ENCODE data around the gene TSHR. TPM values are rescaled to one million over a fixed set of nuclear protein-coding genes. Genes with fewer than 3 reads are reported as not detected.

The TSHR gene
- total RNA-seq, 2 donors from 2014 or later, result 0.23 to 0.36 TPM

GRCh38 chr14:80941241-80942185 is 13.9 kb upstream of the TSHR start, which contains the start of gene CEP128:
TSS of gene CEP128 (minus strand) at chr14:80941738.
- intact Hi-C loops (cut with DNase I), result no loop called here
- TF ChIP-seq POLR2A (IDR thresholded peaks at IDR 0.05), result no peak
- peak; percentile 87 for TF ChIP-seq POLR2AphosphoS5 (IDR thresholded peaks at IDR 0.05)
- TF ChIP-seq CTCF (IDR thresholded peaks at IDR 0.05), result peak in 1 of 4 experiments; percentile 5
- H3K4me3 ChIP-seq, result peak within 1 kb of the TSS; percentile 50 to 60
- WGBS, result 2% methylated on average over 39 of the region's 40 CpGs
- H3K9me3 ChIP-seq, result no peaks in the 10 kb centered on the region
- H3K4me1 ChIP-seq (replicated peaks), result no peaks in the 10 kb centered on the region
- no peaks in the 10 kb centered on the region for H3K36me3 ChIP-seq
- DNase-seq (ENCODE audit: low spot score), result peak; percentile 91
- H3K27ac ChIP-seq, result peak within 1 kb of the TSS in 1 of 2 donors; percentile 53
- H3K27me3 ChIP-seq (replicated peaks; ENCODE audit: insufficient read depth), result no peaks in the 10 kb centered on the region

- intact Hi-C loops (cut with DNase I), result no loop called here
- 37% methylated on average over 5 of the region's 5 CpGs for WGBS
- Histone ChIP-seq H3K4me3 (peak overlapping the region; percentile 50 to 60), H3K27me3 (replicated peaks; ENCODE audit: insufficient read depth) (no peaks in the 10 kb centered on the region), H3K36me3 (no peaks in the 10 kb centered on the region), H3K27ac (peak overlapping the region in 1 of 2 donors; percentile 53), H3K9me3 (no peaks in the 10 kb centered on the region), H3K4me1 (replicated peaks) (no peaks in the 10 kb centered on the region)
- TF ChIP-seq POLR2AphosphoS5 (IDR thresholded peaks at IDR 0.05) (no peak), POLR2A (IDR thresholded peaks at IDR 0.05) (no peak), CTCF (IDR thresholded peaks at IDR 0.05) (no peak)
- no peak for DNase-seq (ENCODE audit: low spot score)
These were observed 13.2 kb upstream of the TSHR start for GRCh38 chr14:80942191-80942600.

GRCh38 chr14:80944861-80945617 is 10.4 kb upstream of the TSHR start:
- intact Hi-C loops (cut with DNase I), result no loop called here
- no peak for DNase-seq (ENCODE audit: low spot score)
- Histone ChIP-seq H3K27me3 (replicated peaks; ENCODE audit: insufficient read depth) (no peaks in the 10 kb centered on the region), H3K36me3 (no peaks in the 10 kb centered on the region), H3K27ac (no peak overlapping the region), H3K4me3 (no peak overlapping the region), H3K9me3 (no peaks in the 10 kb centered on the region), H3K4me1 (replicated peaks) (no peaks in the 10 kb centered on the region)
- no peak for TF ChIP-seq POLR2AphosphoS5 (IDR thresholded peaks at IDR 0.05)
- no peak for TF ChIP-seq CTCF (IDR thresholded peaks at IDR 0.05)
- TF ChIP-seq POLR2A (IDR thresholded peaks at IDR 0.05), result no peak
- WGBS, result 93% methylated on average over 5 of the region's 5 CpGs

GRCh38 chr14:80946187-80946586 is 9.2 kb upstream of the TSHR start:
- H3K36me3 ChIP-seq, result no peaks in the 10 kb centered on the region
- DNase-seq (ENCODE audit: low spot score), result no peak
- intact Hi-C loops (cut with DNase I), result no loop called here
- no peaks in the 10 kb centered on the region for H3K27me3 ChIP-seq (replicated peaks; ENCODE audit: insufficient read depth)
- H3K4me3 ChIP-seq, result no peak overlapping the region
- H3K4me1 ChIP-seq (replicated peaks), result no peaks in the 10 kb centered on the region
- H3K27ac ChIP-seq, result no peak overlapping the region
- TF ChIP-seq POLR2AphosphoS5 (IDR thresholded peaks at IDR 0.05) (no peak), POLR2A (IDR thresholded peaks at IDR 0.05) (no peak), CTCF (IDR thresholded peaks at IDR 0.05) (no peak)
- 87% methylated on average over 1 of the region's 1 CpG for WGBS
- H3K9me3 ChIP-seq, result no peaks in the 10 kb centered on the region
